ENCODE results near the gene MTMR3. TPM values are rescaled to one million over a fixed set of nuclear protein-coding genes. Genes with fewer than 3 reads are reported as not detected.

The MTMR3 gene
- total RNA-seq, 1 experiment from 2014 or later, result 16.7 TPM

DNA sequence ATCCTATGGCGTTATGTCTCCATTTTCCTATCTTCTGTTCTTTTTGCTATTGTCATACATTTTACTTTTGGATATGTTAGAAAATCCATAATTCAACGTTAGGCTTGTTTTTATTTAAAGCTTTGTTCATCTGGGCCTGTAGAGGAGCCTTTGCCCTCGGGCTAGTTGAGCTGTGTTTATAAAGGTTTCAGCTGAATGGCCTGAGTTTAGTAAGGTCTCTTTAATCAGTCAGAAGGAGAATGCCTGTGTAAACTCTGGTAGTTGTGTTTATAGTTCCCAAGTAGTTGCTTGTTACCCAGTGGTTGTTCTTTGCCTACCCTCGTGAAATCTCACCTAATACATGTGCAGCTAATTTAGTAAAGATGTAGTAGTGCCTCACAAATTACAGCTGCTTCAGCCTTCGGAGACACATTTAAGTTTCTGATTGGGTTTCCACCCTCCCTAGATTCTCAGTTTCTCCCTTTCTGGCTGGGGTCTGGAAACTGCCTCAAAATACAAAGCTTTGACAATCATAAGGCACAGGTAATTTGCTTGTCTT lies 33.1 kb downstream of the MTMR3 start:
- H3K27me3 ChIP-seq (ENCODE audit: control insufficient read depth, insufficient read depth, low read length), result no peaks in the 10 kb centered on the region
- DNase-seq, result no peak
- no peaks in the 10 kb centered on the region for H3K36me3 ChIP-seq (replicated peaks; ENCODE audit: control insufficient read depth, insufficient read depth, low read length)
- no peak overlapping the region for H3K4me3 ChIP-seq (ENCODE audit: insufficient read depth, low read depth, low read length)

DNA sequence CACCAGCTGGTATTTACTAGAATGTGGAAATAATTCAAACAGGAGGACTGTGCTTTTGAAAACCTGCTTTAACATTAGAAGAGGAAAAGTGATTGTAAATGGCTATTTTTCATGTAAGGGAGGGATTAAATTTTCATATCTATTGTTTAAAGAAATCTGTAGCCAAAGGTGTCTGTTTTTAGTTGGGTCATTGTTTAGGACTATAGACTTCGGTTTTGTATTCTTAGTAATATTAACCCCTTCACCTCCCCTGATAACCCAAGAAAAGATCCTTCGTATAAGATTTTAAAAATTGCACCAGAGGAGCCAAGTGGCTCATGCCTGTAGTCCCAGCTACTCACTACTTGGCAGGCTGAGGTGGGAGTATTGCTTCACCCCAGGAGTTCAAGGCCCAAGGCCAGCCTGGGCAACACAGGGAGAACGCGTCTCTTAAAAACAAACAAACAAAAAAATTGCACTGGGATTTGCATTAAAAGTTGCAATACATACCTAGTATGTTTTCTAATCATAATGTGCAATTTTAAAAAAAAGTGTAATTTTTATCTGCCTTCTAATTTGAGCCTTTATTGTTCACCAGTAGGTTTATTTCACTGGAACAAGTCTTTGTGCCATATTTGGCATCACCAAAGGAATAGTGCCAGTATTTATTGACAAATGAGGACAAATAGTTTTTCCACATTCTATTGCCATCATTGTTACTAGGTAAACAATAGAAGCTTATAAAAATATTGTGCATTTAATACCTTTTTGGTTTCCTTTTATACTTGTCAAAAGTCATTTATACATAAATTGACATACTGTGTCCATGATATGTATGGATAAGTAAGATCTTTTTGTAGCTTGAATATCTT lies 34.3 kb downstream of the MTMR3 start:
- H3K4me3 ChIP-seq (ENCODE audit: insufficient read depth, low read depth, low read length), result no peak overlapping the region
- no peak for DNase-seq
- H3K27me3 ChIP-seq (ENCODE audit: control insufficient read depth, insufficient read depth, low read length), result no peaks in the 10 kb centered on the region
- no peaks in the 10 kb centered on the region for H3K36me3 ChIP-seq (replicated peaks; ENCODE audit: control insufficient read depth, insufficient read depth, low read length)

GRCh38 chr22:29925402-29925801 lies 42.4 kb downstream of the MTMR3 start:
- Histone ChIP-seq H3K4me3 (ENCODE audit: insufficient read depth, low read depth, low read length) (no peak overlapping the region), H3K36me3 (replicated peaks; ENCODE audit: control insufficient read depth, insufficient read depth, low read length) (no peaks in the 10 kb centered on the region), H3K27me3 (ENCODE audit: control insufficient read depth, insufficient read depth, low read length) (no peaks in the 10 kb centered on the region)
- no peak for DNase-seq

DNA sequence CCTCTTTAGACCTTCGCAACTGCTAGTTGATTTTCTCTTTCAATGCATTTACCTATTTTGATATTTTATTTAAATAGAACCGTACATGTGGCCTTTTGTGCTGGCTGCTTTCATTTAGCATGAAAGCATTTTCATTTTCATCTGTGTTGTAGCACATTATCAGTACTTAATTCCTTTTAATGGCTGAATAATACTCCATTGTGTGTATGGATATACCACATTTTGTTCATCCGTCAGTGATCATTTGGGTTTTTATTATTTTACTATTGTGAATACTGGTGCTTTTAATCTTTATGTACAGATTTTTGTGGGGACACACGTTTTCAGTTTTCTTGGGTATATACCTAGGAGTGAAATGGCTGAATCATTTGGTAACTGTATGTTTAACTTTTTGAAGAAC lies 43.1 kb downstream of the MTMR3 start:
- no peaks in the 10 kb centered on the region for H3K27me3 ChIP-seq (ENCODE audit: control insufficient read depth, insufficient read depth, low read length)
- no peak for DNase-seq
- no peaks in the 10 kb centered on the region for H3K36me3 ChIP-seq (replicated peaks; ENCODE audit: control insufficient read depth, insufficient read depth, low read length)
- H3K4me3 ChIP-seq (ENCODE audit: insufficient read depth, low read depth, low read length), result no peak overlapping the region

- Histone ChIP-seq H3K4me3 (ENCODE audit: insufficient read depth, low read depth, low read length) (no peak overlapping the region), H3K27me3 (ENCODE audit: control insufficient read depth, insufficient read depth, low read length) (no peaks in the 10 kb centered on the region), H3K36me3 (replicated peaks; ENCODE audit: control insufficient read depth, insufficient read depth, low read length) (no peaks in the 10 kb centered on the region)
- no peak for DNase-seq
These were observed 49.2 kb downstream of the MTMR3 start for GRCh38 chr22:29932136-29932535.

GRCh38 chr22:29933619-29934018 lies 50.6 kb downstream of the MTMR3 start:
- no peak overlapping the region for H3K4me3 ChIP-seq (ENCODE audit: insufficient read depth, low read depth, low read length)
- no peaks in the 10 kb centered on the region for H3K36me3 ChIP-seq (replicated peaks; ENCODE audit: control insufficient read depth, insufficient read depth, low read length)
- no peaks in the 10 kb centered on the region for H3K27me3 ChIP-seq (ENCODE audit: control insufficient read depth, insufficient read depth, low read length)
- DNase-seq, result no peak

DNA sequence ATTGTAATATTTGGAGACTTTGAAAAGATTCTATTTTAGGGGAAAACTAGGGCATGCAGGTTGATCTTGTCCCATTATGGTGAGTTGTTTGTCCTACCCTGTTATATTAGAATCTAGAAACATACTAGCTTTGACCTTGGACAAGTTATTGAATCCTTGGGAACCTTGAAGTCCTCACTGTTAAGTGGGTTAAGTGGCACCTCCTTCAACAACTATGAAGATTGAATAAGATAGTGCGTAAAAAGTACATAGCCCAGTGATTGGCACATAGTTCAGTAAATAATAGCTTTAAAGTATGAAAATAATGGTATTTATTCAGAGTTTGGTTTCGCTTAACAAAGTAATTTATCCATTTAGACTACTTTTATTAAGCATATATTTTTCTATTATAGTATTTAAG lies 51.6 kb downstream of the MTMR3 start:
- Histone ChIP-seq H3K27me3 (ENCODE audit: control insufficient read depth, insufficient read depth, low read length) (no peaks in the 10 kb centered on the region), H3K36me3 (replicated peaks; ENCODE audit: control insufficient read depth, insufficient read depth, low read length) (no peaks in the 10 kb centered on the region), H3K4me3 (ENCODE audit: insufficient read depth, low read depth, low read length) (no peak overlapping the region)
- no peak for DNase-seq

DNA sequence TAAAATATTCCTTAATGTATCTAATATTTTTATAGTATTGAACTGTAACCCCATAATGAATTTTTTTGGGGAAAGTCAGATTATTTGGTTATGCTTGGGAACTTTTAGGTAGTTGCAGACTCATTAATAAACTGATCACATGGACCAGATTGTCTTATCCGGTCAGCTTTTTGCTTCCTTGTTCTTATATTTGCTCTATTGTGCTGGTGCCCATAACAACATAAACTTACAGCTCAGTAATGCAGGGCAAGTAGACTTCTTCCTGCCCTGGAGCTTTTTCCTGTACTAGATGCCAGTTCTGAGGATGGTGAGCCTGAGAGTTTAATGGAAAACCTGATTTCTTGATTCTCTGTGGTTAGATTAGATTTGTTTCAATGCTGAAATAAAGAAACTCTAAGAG lies 53.2 kb downstream of the MTMR3 start:
- no peaks in the 10 kb centered on the region for H3K27me3 ChIP-seq (ENCODE audit: control insufficient read depth, insufficient read depth, low read length)
- DNase-seq, result no peak
- H3K36me3 ChIP-seq (replicated peaks; ENCODE audit: control insufficient read depth, insufficient read depth, low read length), result no peaks in the 10 kb centered on the region
- no peak overlapping the region for H3K4me3 ChIP-seq (ENCODE audit: insufficient read depth, low read depth, low read length)

DNA sequence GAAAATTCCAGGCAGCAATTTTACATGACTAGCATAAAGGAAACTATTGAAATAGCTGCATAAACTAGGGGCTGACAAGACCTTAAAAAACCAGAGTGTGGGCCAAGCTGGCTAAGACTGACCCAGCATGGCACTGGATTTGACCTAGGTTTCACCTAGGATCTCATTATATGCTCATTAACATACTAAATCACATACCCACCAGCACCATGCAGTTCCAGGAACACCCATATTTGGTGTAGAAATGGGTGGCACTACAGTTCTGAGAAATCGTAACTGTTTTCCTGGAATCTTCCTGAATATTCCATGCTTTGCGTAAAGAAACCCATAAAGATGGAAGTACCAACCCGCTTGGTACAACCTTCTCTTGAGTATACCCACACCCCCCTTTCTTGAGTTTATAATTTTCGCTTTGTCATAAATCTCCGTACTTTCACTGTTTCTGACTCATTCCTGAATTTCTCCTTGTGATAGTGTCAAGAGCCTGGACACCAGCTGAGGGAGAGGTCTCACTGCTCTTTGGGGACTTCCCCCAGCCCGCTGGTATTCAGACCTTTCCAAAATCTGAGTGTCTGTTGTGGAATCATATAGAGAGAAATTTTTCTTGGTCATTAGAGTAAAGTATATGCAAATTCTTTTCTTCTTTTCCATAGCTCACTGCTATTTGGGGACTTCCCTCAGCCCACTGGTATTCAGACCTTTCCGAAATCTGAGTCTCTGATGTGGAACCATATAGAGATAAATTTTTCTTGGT lies 55.1 kb downstream of the MTMR3 start:
- H3K4me3 ChIP-seq (ENCODE audit: insufficient read depth, low read depth, low read length), result no peak overlapping the region
- no peak for DNase-seq

GRCh38 chr22:29940526-29940925 lies 57.6 kb downstream of the MTMR3 start:
- no peak for DNase-seq
- no peaks in the 10 kb centered on the region for H3K27me3 ChIP-seq (ENCODE audit: control insufficient read depth, insufficient read depth, low read length)
- no peak overlapping the region for H3K4me3 ChIP-seq (ENCODE audit: insufficient read depth, low read depth, low read length)
- no peaks in the 10 kb centered on the region for H3K36me3 ChIP-seq (replicated peaks; ENCODE audit: control insufficient read depth, insufficient read depth, low read length)

More for the DNA sequence above, 55.1 kb downstream of the MTMR3 start:
- H3K27me3 ChIP-seq (ENCODE audit: control insufficient read depth, insufficient read depth, low read length), result no peaks in the 10 kb centered on the region
- no peaks in the 10 kb centered on the region for H3K36me3 ChIP-seq (replicated peaks; ENCODE audit: control insufficient read depth, insufficient read depth, low read length)

GRCh38 chr22:29944339-29944738 lies 61.4 kb downstream of the MTMR3 start:
- Histone ChIP-seq H3K4me3 (ENCODE audit: insufficient read depth, low read depth, low read length) (no peak overlapping the region), H3K36me3 (replicated peaks; ENCODE audit: control insufficient read depth, insufficient read depth, low read length) (no peaks in the 10 kb centered on the region), H3K27me3 (ENCODE audit: control insufficient read depth, insufficient read depth, low read length) (no peaks in the 10 kb centered on the region)
- no peak for DNase-seq

- no peak for DNase-seq
- H3K36me3 ChIP-seq (replicated peaks; ENCODE audit: control insufficient read depth, insufficient read depth, low read length), result no peaks in the 10 kb centered on the region
- H3K4me3 ChIP-seq (ENCODE audit: insufficient read depth, low read depth, low read length), result no peak overlapping the region
- no peaks in the 10 kb centered on the region for H3K27me3 ChIP-seq (ENCODE audit: control insufficient read depth, insufficient read depth, low read length)
These were observed 62.5 kb downstream of the MTMR3 start for GRCh38 chr22:29945435-29945834.

DNA sequence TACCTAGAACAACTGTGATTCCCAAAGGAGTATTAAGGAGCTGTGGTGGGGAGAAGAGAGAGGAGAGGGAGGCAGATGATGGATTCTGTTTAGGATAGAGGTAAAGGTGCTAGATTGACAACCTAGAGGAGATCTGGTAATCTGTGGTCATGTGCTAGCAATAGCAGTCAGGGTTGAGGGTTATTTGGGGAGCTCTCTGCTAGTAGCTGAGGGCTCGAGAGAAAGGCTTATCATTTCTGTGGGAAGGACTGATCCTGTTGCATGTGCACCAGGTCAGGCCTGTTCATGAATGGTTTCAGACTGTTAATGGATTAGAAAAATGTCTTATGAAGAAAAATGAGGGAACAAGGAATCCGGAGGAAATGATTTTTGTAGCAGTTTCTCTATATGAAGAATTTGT lies 63.2 kb downstream of the MTMR3 start:
- peak; percentile 23 for DNase-seq
- H3K36me3 ChIP-seq (replicated peaks; ENCODE audit: control insufficient read depth, insufficient read depth, low read length), result no peaks in the 10 kb centered on the region
- no peak overlapping the region for H3K4me3 ChIP-seq (ENCODE audit: insufficient read depth, low read depth, low read length)
- H3K27me3 ChIP-seq (ENCODE audit: control insufficient read depth, insufficient read depth, low read length), result no peaks in the 10 kb centered on the region

GRCh38 chr22:29947410-29948384 lies 64.7 kb downstream of the MTMR3 start:
- DNase-seq, result no peak
- H3K4me3 ChIP-seq (ENCODE audit: insufficient read depth, low read depth, low read length), result no peak overlapping the region

More at GRCh38 chr22:29947410-29948384, 64.7 kb downstream of the MTMR3 start:
- Histone ChIP-seq H3K27me3 (ENCODE audit: control insufficient read depth, insufficient read depth, low read length) (no peaks in the 10 kb centered on the region), H3K36me3 (replicated peaks; ENCODE audit: control insufficient read depth, insufficient read depth, low read length) (no peaks in the 10 kb centered on the region)
